NB4 (cell line): ENCODE measurements around the gene EDDM13.

Source experiments
- POLR2A ChIP-seq: IDR thresholded peaks from 2 replicates; pipeline ENCODE4 v1.6.1; 2011; ENCODE audit warnings: mild to moderate bottlenecking; ENCODE audit not compliant: insufficient read length; ENCODE audit errors: extremely low read depth
- TF ChIP-seq, protein P1 (sequence below): IDR thresholded peaks from one replicate; pipeline ENCODE4 v1.5.1; 2012; ENCODE audit warnings: low read depth, low read length
- TF ChIP-seq, protein P2 (sequence below): IDR thresholded peaks from 2 replicates; pipeline ENCODE4 v1.6.1; 2011; ENCODE audit warnings: low read depth, low read length

DNA sequence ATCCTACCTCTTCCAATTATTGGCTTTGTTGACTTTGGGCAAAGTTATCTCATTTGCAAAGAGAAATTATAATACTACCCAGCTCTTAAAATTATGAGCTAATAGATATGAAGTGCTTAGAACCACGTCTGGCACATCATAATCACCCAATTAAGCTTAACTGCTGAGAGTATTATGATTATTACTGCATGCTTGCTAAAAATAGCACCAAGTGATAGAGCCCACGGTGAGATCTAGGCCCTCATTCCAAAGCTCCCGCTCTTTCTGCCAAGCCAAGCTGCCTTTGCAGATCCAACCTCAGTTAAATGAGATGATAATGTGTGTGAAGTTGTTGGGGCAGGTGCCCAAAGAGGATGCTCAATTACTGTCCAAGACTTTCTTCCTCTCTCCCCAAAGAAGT lies 6.5 kb upstream of the EDDM13 start:
- TF ChIP-seq, protein P1, sequence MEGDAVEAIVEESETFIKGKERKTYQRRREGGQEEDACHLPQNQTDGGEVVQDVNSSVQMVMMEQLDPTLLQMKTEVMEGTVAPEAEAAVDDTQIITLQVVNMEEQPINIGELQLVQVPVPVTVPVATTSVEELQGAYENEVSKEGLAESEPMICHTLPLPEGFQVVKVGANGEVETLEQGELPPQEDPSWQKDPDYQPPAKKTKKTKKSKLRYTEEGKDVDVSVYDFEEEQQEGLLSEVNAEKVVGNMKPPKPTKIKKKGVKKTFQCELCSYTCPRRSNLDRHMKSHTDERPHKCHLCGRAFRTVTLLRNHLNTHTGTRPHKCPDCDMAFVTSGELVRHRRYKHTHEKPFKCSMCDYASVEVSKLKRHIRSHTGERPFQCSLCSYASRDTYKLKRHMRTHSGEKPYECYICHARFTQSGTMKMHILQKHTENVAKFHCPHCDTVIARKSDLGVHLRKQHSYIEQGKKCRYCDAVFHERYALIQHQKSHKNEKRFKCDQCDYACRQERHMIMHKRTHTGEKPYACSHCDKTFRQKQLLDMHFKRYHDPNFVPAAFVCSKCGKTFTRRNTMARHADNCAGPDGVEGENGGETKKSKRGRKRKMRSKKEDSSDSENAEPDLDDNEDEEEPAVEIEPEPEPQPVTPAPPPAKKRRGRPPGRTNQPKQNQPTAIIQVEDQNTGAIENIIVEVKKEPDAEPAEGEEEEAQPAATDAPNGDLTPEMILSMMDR = no peak
- no peak for TF ChIP-seq POLR2A
- TF ChIP-seq, protein P2, sequence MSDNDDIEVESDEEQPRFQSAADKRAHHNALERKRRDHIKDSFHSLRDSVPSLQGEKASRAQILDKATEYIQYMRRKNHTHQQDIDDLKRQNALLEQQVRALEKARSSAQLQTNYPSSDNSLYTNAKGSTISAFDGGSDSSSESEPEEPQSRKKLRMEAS = no peak
